VCaP (cell line): ENCODE data around the gene TRIM33.
"Not testable (repeated sequence)": the region's sequence is repeated elsewhere in the genome, so short reads cannot be mapped to it uniquely, and the experiment has no call there.

Experiments used
- H3K27ac ChIP-seq: fragments of 450-650 bp; 2 replicates; pipeline ENCODE4 v1.5.1; 2017
- CTCF ChIP-seq: fragments of 450-650 bp; conservative IDR thresholded peaks from 2 replicates; pipeline ENCODE4 v1.5.1; 2017; ENCODE audit warnings: mild to moderate bottlenecking, moderate library complexity

The TRIM33 gene

GRCh38 chr1:114395863-114396262 is 115.1 kb downstream of the TRIM33 start:
- no peak for TF ChIP-seq CTCF

GRCh38 chr1:114390960-114391359 is 120.0 kb downstream of the TRIM33 start:
- TF ChIP-seq CTCF = no peak
- H3K27ac ChIP-seq = no peak overlapping the region

More at GRCh38 chr1:114395863-114396262, 115.1 kb downstream of the TRIM33 start:
- no peak overlapping the region for H3K27ac ChIP-seq

- no peak overlapping the region for H3K27ac ChIP-seq
- TF ChIP-seq CTCF = no peak
Measured at GRCh38 chr1:114390361-114390760, 120.6 kb downstream of the TRIM33 start.

- no peak for TF ChIP-seq CTCF
- H3K27ac ChIP-seq = no peak overlapping the region
Measured at GRCh38 chr1:114388432-114389003, 122.5 kb downstream of the TRIM33 start.

GRCh38 chr1:114387585-114387984 is 123.4 kb downstream of the TRIM33 start:
- not testable (repeated sequence) for H3K27ac ChIP-seq

- H3K27ac ChIP-seq = no peak overlapping the region
- no peak for TF ChIP-seq CTCF
Measured at GRCh38 chr1:114387010-114387360, 124.0 kb downstream of the TRIM33 start.

- no peak for TF ChIP-seq CTCF
- H3K27ac ChIP-seq = no peak overlapping the region
Measured at GRCh38 chr1:114386129-114387009, 124.6 kb downstream of the TRIM33 start.

GRCh38 chr1:114384922-114385321 is 126.1 kb downstream of the TRIM33 start:
- TF ChIP-seq CTCF = no peak
- H3K27ac ChIP-seq = no peak overlapping the region
